Naive thymus-derived CD4-positive, alpha-beta T cell (primary cell): ENCODE results near the gene HBG1. TPM values are rescaled to one million over a fixed set of nuclear protein-coding genes. Genes with fewer than 3 reads are reported as not detected.
"Not testable (repeated sequence)": the region's sequence is repeated elsewhere in the genome, so short reads cannot be mapped to it uniquely, and the experiment has no call there.

Experiments used
- ATAC-seq: fragments of 150-1000 bp; cut with Tn5 transposase; 2 replicates; pipeline ENCODE4 v1.10.0; 2021; ENCODE audit warnings: mild to moderate bottlenecking, moderate library complexity
- CTCF ChIA-PET: fragments of 350-600 bp; sonication (Branson Sonifier 250); formaldehyde crosslinking; loops from one replicate; lab custom pipeline; 2021; ENCODE audit warnings: antibody characterized with exemption; lab: Charles Lee
- POLR2A ChIA-PET: fragments of 350-600 bp; sonication (Branson Sonifier 250); formaldehyde crosslinking; loops from one replicate; lab custom pipeline; 2021; ENCODE audit warnings: antibody characterized with exemption, inconsistent platforms; lab: Charles Lee
- DNase-seq, 9 donors: peaks; one replicate each; pipeline versions ENCODE4 v3.0.0 to v3.0.0-alpha.2; 2020 to 2022; ENCODE audit warnings: mixed read lengths in 1 of 9
- H3K27ac ChIP-seq: one replicate; pipeline ENCODE4 v1.7.0; 2013; ENCODE audit warnings: mild to moderate bottlenecking, low read depth, low read length, moderate library complexity
- H3K27me3 ChIP-seq, 2 donors: one replicate each; pipeline ENCODE4 v1.7.0; 2013; ENCODE audit warnings: low read length in 2 of 2, mild to moderate bottlenecking in 2 of 2, moderate library complexity in 2 of 2; ENCODE audit not compliant: control insufficient read depth in 2 of 2, insufficient read depth in 2 of 2
- H3K36me3 ChIP-seq, 3 experiments: 1 replicate in 2 of 3; 2 replicates in 1 of 3; pipeline ENCODE4 v1.7.0; 2013; ENCODE audit warnings: low read length in 3 of 3, mild to moderate bottlenecking in 3 of 3, moderate library complexity in 1 of 3; ENCODE audit not compliant: insufficient read depth in 3 of 3, control insufficient read depth in 2 of 3
- H3K4me1 ChIP-seq, 2 donors: one replicate each; pipeline ENCODE4 v1.7.0; 2013; ENCODE audit warnings: low read length in 2 of 2, mild to moderate bottlenecking in 2 of 2, moderate library complexity in 1 of 2; ENCODE audit not compliant: control insufficient read depth in 2 of 2, insufficient read depth in 2 of 2
- H3K4me3 ChIP-seq: 2 replicates; pipeline ENCODE4 v1.7.0; 2013; ENCODE audit warnings: mild to moderate bottlenecking, low read length
- H3K9me3 ChIP-seq, 3 experiments: 1 replicate in 2 of 3; 2 replicates in 1 of 3; pipeline ENCODE4 v1.7.0; 2013; ENCODE audit warnings: low read length in 3 of 3; ENCODE audit not compliant: control insufficient read depth in 2 of 3
- H3K27ac Mint-ChIP-seq, 9 donors: one replicate each; pipeline ENCODE4 v1.8.0; 2020 to 2022; ENCODE audit warnings: mixed read lengths in 9 of 9, mild to moderate bottlenecking in 8 of 9, moderate library complexity in 5 of 9, inconsistent platforms in 2 of 9
- H3K27me3 Mint-ChIP-seq, 5 donors: one replicate each; pipeline ENCODE4 v1.8.0; 2021 to 2022; ENCODE audit warnings: mixed read lengths in 5 of 5, mild to moderate bottlenecking in 1 of 5
- H3K36me3 Mint-ChIP-seq, 5 donors: one replicate each; pipeline ENCODE4 v1.8.0; 2020 to 2022; ENCODE audit warnings: mixed read lengths in 5 of 5, mild to moderate bottlenecking in 3 of 5, inconsistent platforms in 1 of 5
- H3K4me1 Mint-ChIP-seq, 7 donors: one replicate each; pipeline ENCODE4 v1.8.0; 2020 to 2022; ENCODE audit warnings: mixed read lengths in 7 of 7, mild to moderate bottlenecking in 3 of 7, inconsistent platforms in 1 of 7
- H3K4me3 Mint-ChIP-seq, 10 donors: one replicate each; pipeline ENCODE4 v1.8.0; 2020 to 2022; ENCODE audit warnings: mild to moderate bottlenecking in 10 of 10, mixed read lengths in 10 of 10, moderate library complexity in 6 of 10, inconsistent platforms in 2 of 10
- H3K9me3 Mint-ChIP-seq, 11 donors: one replicate each; pipeline ENCODE4 v1.8.0; 2020 to 2022; ENCODE audit warnings: mixed read lengths in 11 of 11, mild to moderate bottlenecking in 4 of 11, inconsistent platforms in 1 of 11, moderate library complexity in 1 of 11
- intact Hi-C, 2 donors: fragments of 100-400 bp; cut with micrococcal nuclease; formaldehyde crosslinking; loops; one replicate each; pipeline ENCODE4 v1.15.1; 2023
- polyA plus RNA-seq, 2 donors: library from polyadenylated mRNA; unstranded; fragments of 300-500 nt; fragmentation: Illumina TruSeq; gene quantifications; one replicate each; pipeline ENCODE4 v1.2.3, GENCODE V29; 2021
- total RNA-seq, 6 experiments: library from RNA in 5 of 6; stranded (reverse) in 5 of 6; gene quantifications; 1 replicate in 5 of 6; 2 replicates in 1 of 6; pipeline ENCODE4 v1.2.3 and lab custom pipeline; 2021 to 2026

HBG1 gene
- total and polyA plus RNA-seq, 7 experiments from 2014 or later: not detected

DNA sequence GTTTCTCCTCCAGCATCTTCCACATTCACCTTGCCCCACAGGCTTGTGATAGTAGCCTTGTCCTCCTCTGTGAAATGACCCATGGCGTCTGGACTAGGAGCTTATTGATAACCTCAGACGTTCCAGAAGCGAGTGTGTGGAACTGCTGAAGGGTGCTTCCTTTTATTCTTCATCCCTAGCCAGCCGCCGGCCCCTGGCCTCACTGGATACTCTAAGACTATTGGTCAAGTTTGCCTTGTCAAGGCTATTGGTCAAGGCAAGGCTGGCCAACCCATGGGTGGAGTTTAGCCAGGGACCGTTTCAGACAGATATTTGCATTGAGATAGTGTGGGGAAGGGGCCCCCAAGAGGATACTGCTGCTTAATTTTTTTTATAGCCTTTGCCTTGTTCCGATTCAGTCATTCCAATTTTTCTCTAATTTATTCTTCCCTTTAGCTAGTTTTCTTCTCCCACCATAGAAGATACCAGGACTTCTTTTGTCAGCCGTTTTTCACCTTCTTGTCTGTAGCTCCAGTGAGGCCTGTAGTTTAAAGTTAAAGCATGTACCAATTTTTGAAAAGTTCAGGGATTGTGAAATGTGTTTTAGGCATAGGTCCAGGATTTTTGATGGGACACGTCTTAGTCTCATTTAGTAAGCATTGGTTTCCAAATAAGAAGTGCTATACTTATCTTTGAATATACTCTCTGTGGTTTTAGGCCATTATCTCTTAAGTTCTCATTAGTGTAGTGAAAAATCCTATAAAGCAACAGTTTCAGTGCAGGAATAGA lies 5.2 kb upstream of the HBG1 start, which contains the start of gene HBG2:
Gene HBG2 (minus strand): TSS at position 136 of the 768 bp plus-strand sequence. CDS start 53 bp downstream, at position 83.
- H3K4me1 ChIP-seq, H3K27ac ChIP-seq, ATAC-seq, H3K4me3 ChIP-seq, H3K27me3 ChIP-seq, DNase-seq, H3K36me3 ChIP-seq, H3K36me3 Mint-ChIP-seq, POLR2A ChIA-PET, H3K27ac Mint-ChIP-seq, H3K4me3 Mint-ChIP-seq, H3K9me3 ChIP-seq, H3K4me1 Mint-ChIP-seq, intact Hi-C loops, CTCF ChIA-PET: not testable (repeated sequence)
- peaks cover 0 to 31% (median 9%) of the 10 kb centered on the region in 5 donors for H3K27me3 Mint-ChIP-seq
- H3K9me3 Mint-ChIP-seq: peaks cover 0 to 24% (median 3%) of the 10 kb centered on the region in 11 donors

DNA sequence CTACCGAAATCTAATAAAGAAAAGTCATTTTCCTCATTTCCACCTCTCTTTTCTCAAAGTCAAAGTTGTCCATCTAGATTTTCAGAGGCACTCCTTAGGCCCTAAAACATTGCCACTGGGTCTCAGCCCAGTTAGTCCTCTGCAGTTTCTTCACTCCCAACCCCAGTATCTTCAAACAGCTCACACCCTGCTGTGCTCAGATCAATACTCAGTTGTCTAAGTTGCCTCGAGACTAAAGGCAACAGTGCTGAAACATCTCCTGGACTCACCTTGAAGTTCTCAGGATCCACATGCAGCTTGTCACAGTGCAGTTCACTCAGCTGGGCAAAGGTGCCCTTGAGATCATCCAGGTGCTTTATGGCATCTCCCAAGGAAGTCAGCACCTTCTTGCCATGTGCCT lies 4.4 kb upstream of the HBG1 start:
- CTCF ChIA-PET, H3K36me3 Mint-ChIP-seq, H3K4me3 Mint-ChIP-seq, H3K27ac ChIP-seq, DNase-seq, H3K36me3 ChIP-seq, H3K4me1 ChIP-seq, H3K27me3 ChIP-seq, ATAC-seq, intact Hi-C loops, H3K4me3 ChIP-seq, H3K27ac Mint-ChIP-seq, H3K9me3 ChIP-seq, H3K4me1 Mint-ChIP-seq, POLR2A ChIA-PET: not testable (repeated sequence)
- Mint-ChIP-seq H3K27me3 (peaks cover 0 to 25% (median 9%) of the 10 kb centered on the region in 5 donors), H3K9me3 (peaks cover 0 to 16% (median 0%) of the 10 kb centered on the region in 11 donors)

DNA sequence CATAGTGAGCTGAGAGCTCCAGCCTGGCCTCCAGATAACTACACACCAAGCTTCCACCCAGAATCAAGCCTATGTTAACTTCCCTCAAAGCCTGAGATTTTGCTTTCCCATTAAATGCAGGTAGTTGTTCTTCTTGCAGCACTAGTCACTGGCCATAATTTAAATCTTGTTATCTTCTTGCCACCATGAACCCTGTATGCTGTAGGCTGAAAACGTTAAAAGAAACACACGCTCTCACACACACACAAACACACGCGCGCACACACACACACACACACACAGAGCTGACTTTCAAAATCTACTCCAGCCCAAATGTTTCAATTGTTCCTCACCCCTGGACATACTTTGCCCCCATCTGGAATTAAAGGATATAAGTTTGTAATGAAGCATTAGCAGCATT lies 3.8 kb upstream of the HBG1 start:
- H3K9me3 Mint-ChIP-seq, H3K27me3 ChIP-seq, H3K36me3 Mint-ChIP-seq, H3K4me1 Mint-ChIP-seq, CTCF ChIA-PET, intact Hi-C loops, H3K36me3 ChIP-seq, DNase-seq, POLR2A ChIA-PET, H3K4me1 ChIP-seq, H3K4me3 ChIP-seq, H3K9me3 ChIP-seq, H3K27ac Mint-ChIP-seq, H3K27ac ChIP-seq, H3K4me3 Mint-ChIP-seq, ATAC-seq: not testable (repeated sequence)
- H3K27me3 Mint-ChIP-seq: peaks cover 0 to 23% (median 9%) of the 10 kb centered on the region in 5 donors

DNA sequence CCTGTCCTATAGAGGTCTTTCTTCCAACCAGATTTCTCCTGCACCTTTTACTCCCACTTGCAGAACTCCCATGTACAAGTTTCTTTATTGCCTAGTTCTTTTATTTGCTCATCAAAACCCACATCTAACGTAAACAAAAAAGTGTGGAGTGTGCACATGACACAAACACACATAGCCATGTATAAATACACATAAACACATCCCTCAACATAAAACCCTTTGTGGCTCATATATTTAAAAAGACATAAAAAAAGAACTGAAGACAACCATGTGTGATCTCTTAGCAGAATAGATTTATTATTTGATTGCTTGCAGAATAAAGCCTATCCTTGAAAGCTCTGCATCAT lies 3.2 kb upstream of the HBG1 start:
- Histone ChIP-seq H3K27ac (no peak overlapping the region), H3K27me3 (no peaks in the 10 kb centered on the region), H3K4me3 (no peak overlapping the region), H3K9me3 (no peaks in the 10 kb centered on the region), H3K36me3 (no peaks in the 10 kb centered on the region), H3K4me1 (no peaks in the 10 kb centered on the region)
- Mint-ChIP-seq H3K4me3 (no peak overlapping the region), H3K9me3 (peaks cover 0 to 4% (median 0%) of the 10 kb centered on the region in 11 donors), H3K27ac (peak overlapping the region in 1 of 9 donors; percentile 7), H3K4me1 (peaks cover 0 to 1% (median 0%) of the 10 kb centered on the region in 7 donors), H3K36me3 (no peaks in the 10 kb centered on the region), H3K27me3 (peaks cover 0 to 20% (median 9%) of the 10 kb centered on the region in 5 donors)
- DNase-seq: no peak
- POLR2A ChIA-PET: no interaction called here
- no peak for ATAC-seq
- intact Hi-C loops: no loop called here
- CTCF ChIA-PET: no interaction called here

- H3K9me3 Mint-ChIP-seq: no peaks in the 10 kb centered on the region
- ChIA-PET CTCF (no interaction called here), POLR2A (no interaction called here)
- H3K36me3 Mint-ChIP-seq: no peaks in the 10 kb centered on the region
- no peak overlapping the region for H3K4me3 Mint-ChIP-seq
- ATAC-seq: no peak
- H3K4me3 ChIP-seq: no peak overlapping the region
- H3K4me1 ChIP-seq: no peaks in the 10 kb centered on the region
- no peak for DNase-seq
- no peak overlapping the region for H3K27ac Mint-ChIP-seq
- no peaks in the 10 kb centered on the region for H3K4me1 Mint-ChIP-seq
- H3K36me3 ChIP-seq: no peaks in the 10 kb centered on the region
- no peaks in the 10 kb centered on the region for H3K9me3 ChIP-seq
- intact Hi-C loops: no loop called here
- no peak overlapping the region for H3K27ac ChIP-seq
- no peaks in the 10 kb centered on the region for H3K27me3 ChIP-seq
- peaks cover 2 to 15% (median 9%) of the 10 kb centered on the region in 5 donors for H3K27me3 Mint-ChIP-seq
Observed at GRCh38 chr11:5252192-5252918, 2.7 kb upstream of the HBG1 start.

DNA sequence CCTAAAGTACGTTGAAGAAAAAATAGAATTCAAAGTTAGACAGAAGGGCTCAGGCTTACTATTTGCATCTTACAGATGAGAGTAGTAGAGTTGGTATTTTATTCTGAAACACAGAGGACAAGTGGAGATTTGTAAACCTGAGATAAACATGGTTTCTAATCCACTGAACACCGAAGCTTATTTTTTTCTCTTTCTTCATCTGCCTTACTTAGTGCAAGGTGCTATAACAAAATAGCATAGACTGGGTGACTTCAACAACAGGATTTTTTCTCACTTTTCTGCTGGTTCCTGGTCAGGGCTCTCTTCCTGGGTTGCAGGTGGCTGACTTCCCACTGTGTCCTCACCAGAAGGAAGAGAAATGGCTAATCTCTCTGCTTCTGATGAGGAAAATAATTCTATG lies 2.1 kb upstream of the HBG1 start:
- peaks cover 4 to 17% (median 9%) of the 10 kb centered on the region in 5 donors for H3K27me3 Mint-ChIP-seq
- Histone ChIP-seq H3K36me3 (no peaks in the 10 kb centered on the region), H3K4me3 (no peak overlapping the region), H3K27ac (no peak overlapping the region), H3K9me3 (no peaks in the 10 kb centered on the region), H3K27me3 (no peaks in the 10 kb centered on the region), H3K4me1 (no peaks in the 10 kb centered on the region)
- no peak overlapping the region for H3K27ac Mint-ChIP-seq
- POLR2A ChIA-PET: no interaction called here
- H3K9me3 Mint-ChIP-seq: no peaks in the 10 kb centered on the region
- no peak for ATAC-seq
- DNase-seq: no peak
- CTCF ChIA-PET: no interaction called here
- no peak overlapping the region for H3K4me3 Mint-ChIP-seq
- no peaks in the 10 kb centered on the region for H3K36me3 Mint-ChIP-seq
- intact Hi-C loops: no loop called here
- H3K4me1 Mint-ChIP-seq: no peaks in the 10 kb centered on the region
